ENCODE measurements around the gene UNC5A. TPM values are rescaled to one million over a fixed set of nuclear protein-coding genes. Genes with fewer than 3 reads are reported as not detected.

UNC5A gene
- total and polyA plus RNA-seq, 5 experiments from 2014 or later = not detected

GRCh38 chr5:176810687-176811501 is 535 bp downstream of the UNC5A start:
- H3K4me1 Mint-ChIP-seq = peaks cover 13 to 22% (median 17%) of the 10 kb centered on the region in 4 donors
- H3K36me3 Mint-ChIP-seq = peaks cover 0 to 2% (median 0%) of the 10 kb centered on the region in 3 donors
- H3K27ac Mint-ChIP-seq = no peak overlapping the region
- DNase-seq (no peak), ATAC-seq (peak in 1 of 2 donors; percentile 34)
- POLR2A ChIA-PET = no interaction called here
- H3K4me3 Mint-ChIP-seq = peak overlapping the region; percentile 69 to 85 (median 82)
- peaks cover 48 to 90% (median 70%) of the 10 kb centered on the region in 5 donors for H3K27me3 Mint-ChIP-seq
- no peaks in the 10 kb centered on the region for H3K9me3 Mint-ChIP-seq

DNA sequence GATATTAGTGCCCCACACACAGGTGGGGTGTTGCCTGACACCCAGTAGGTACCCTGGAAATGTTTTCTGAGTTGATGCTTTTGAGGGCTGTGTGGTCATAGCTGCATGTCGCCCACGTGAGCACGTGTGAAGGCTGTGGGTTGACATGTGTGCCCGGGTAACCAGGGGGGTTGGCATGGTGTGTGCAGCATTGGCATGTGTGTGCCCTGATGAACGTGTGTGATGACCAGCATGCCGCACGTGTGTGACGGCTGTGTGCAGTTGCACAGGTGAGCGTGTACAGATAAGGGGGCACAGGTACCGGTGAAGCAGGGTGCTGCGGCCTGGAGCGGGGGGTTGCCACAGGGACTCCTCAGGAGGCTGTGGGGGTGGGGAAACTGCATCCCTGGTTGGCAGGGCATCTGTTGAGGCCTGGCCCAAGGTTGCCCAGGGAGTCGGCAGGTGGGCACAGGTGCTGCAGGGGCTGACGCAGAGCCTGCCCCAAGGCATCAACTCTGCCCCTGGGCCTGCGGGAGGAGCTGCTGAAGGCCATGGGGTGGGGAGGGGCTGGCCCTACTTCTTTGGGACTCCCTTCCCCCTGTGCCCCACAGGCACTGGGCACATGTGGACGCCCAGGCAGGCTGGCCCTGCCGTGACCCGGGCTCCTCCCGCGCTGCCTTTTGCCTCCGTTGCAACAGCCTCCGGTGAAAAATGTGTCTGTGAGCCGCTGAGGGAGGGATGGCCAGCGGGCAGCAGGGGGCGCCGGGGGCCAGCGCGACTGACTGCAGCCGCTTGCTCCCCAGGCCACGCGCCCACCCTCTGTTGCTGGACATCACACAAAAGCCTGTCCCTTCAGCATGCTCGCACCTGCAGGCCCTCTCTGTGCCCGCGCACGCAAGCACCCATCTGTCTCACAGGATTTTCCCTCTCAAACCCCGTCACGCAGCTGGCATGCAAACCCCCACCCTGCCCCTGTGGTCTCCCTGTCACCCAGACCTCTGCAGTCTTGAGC is 2.2 kb downstream of the UNC5A start:
- peaks cover 0 to 4% (median 0%) of the 10 kb centered on the region in 3 donors for H3K36me3 Mint-ChIP-seq
- H3K4me3 Mint-ChIP-seq = peak overlapping the region in 6 of 10 donors; percentile 25 to 85 (median 66)
- H3K4me1 Mint-ChIP-seq = peaks cover 16 to 28% (median 20%) of the 10 kb centered on the region in 4 donors
- no peak for ATAC-seq
- POLR2A ChIA-PET = no interaction called here
- peak overlapping the region in 1 of 10 donors; percentile 40 for H3K27ac Mint-ChIP-seq
- H3K27me3 Mint-ChIP-seq = peaks cover 43 to 87% (median 69%) of the 10 kb centered on the region in 5 donors
- H3K9me3 Mint-ChIP-seq = no peaks in the 10 kb centered on the region
- no peak for DNase-seq

- H3K4me3 Mint-ChIP-seq = peak overlapping the region in 2 of 10 donors; percentile 6 to 56
- no peak overlapping the region for H3K27ac Mint-ChIP-seq
- DNase-seq (no peak), ATAC-seq (no peak)
- peaks cover 40 to 83% (median 67%) of the 10 kb centered on the region in 5 donors for H3K27me3 Mint-ChIP-seq
- POLR2A ChIA-PET = no interaction called here
- H3K4me1 Mint-ChIP-seq = peaks cover 22 to 36% (median 27%) of the 10 kb centered on the region in 4 donors
- H3K9me3 Mint-ChIP-seq = no peaks in the 10 kb centered on the region
- peaks cover 0 to 4% (median 0%) of the 10 kb centered on the region in 3 donors for H3K36me3 Mint-ChIP-seq
Observed at GRCh38 chr5:176813587-176814312, 3.4 kb downstream of the UNC5A start.

- Mint-ChIP-seq H3K27ac (no peak overlapping the region), H3K9me3 (no peaks in the 10 kb centered on the region), H3K36me3 (peaks cover 0 to 4% (median 0%) of the 10 kb centered on the region in 3 donors), H3K4me3 (peak overlapping the region in 1 of 10 donors; percentile 6), H3K4me1 (peaks cover 19 to 35% (median 25%) of the 10 kb centered on the region in 4 donors), H3K27me3 (peaks cover 40 to 83% (median 67%) of the 10 kb centered on the region in 5 donors)
- DNase-seq (no peak), ATAC-seq (no peak)
- POLR2A ChIA-PET = no interaction called here
Observed at GRCh38 chr5:176814313-176814685, 3.9 kb downstream of the UNC5A start.

DNA sequence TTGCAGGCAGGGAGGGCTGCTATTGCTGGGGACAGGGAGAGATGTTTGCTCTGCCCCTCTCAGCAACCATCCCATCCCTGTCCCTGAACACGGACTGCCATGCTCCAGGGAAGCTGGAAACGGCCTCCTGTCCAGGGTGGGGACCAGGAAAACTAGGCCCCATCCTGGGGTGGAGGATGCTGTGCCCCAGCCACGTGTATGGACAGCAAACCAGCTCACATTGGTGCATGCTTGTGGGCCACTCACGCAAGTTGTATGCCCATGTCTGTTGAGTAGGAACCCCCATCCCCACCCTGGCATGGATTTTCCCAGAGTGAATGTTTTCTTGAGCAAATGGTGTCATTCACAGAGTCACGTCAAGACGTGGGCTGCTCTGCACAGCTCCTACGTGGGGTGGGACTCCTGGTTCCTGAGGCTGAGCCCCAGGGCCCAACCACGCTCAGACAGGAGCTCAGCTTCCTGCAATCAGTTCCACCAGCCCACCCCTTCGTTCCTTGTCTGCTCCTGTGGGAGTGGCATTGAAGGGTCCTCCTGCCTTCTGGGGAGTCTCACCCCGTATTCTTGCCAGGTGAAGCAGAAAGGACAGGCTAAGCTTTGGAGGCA is 4.6 kb downstream of the UNC5A start:
- DNase-seq = no peak
- no peak overlapping the region for H3K27ac Mint-ChIP-seq
- POLR2A ChIA-PET = no interaction called here
- peaks cover 0 to 4% (median 0%) of the 10 kb centered on the region in 3 donors for H3K36me3 Mint-ChIP-seq
- H3K27me3 Mint-ChIP-seq = peaks cover 41 to 84% (median 70%) of the 10 kb centered on the region in 5 donors
- H3K9me3 Mint-ChIP-seq = no peaks in the 10 kb centered on the region
- no peak overlapping the region for H3K4me3 Mint-ChIP-seq
- peaks cover 17 to 31% (median 22%) of the 10 kb centered on the region in 4 donors for H3K4me1 Mint-ChIP-seq
- no peak for ATAC-seq

DNA sequence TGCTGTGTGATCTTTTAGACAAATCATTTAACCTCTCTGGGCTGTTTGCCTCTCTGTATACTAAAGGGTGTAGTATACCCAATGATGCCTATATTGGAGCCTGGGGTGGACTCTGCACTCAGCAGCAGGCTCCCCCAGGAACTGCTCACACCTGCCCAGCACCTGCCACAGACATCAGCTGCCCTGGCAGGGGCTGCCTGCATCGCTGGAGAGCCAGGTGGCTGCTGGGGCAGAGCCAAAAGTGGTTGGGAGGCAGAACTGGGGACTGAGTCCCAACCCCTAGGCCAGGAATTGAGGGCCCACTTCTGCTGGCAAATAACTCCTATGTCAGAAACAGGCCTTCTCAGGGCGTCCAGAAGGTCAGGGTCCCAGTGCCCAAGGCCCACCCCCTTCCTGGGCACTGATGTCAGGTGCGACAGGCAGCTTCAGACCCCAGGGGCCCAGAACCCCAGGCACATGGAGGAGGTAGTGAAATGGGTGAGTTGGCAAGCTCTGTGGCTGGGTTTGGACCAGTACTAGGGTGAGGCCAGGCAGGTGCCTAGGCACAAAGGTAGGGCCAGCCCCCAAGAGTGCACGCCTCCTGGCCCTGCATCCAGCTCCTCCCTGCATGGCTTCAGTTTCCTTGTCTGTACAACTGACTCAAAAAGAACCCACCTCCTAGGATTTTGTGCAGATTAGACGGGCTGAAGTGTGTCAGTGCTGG is 5.8 kb downstream of the UNC5A start:
- no peaks in the 10 kb centered on the region for H3K9me3 Mint-ChIP-seq
- POLR2A ChIA-PET = no interaction called here
- ATAC-seq (no peak), DNase-seq (no peak)
- H3K27ac Mint-ChIP-seq = peak overlapping the region in 1 of 10 donors; percentile 44
- H3K4me1 Mint-ChIP-seq = peaks cover 14 to 28% (median 19%) of the 10 kb centered on the region in 4 donors
- H3K4me3 Mint-ChIP-seq = peak overlapping the region in 8 of 10 donors; percentile 34 to 73 (median 62)
- H3K36me3 Mint-ChIP-seq = peaks cover 0 to 3% (median 0%) of the 10 kb centered on the region in 3 donors
- H3K27me3 Mint-ChIP-seq = peaks cover 48 to 92% (median 78%) of the 10 kb centered on the region in 5 donors

- Mint-ChIP-seq H3K27me3 (peaks cover 45 to 90% (median 73%) of the 10 kb centered on the region in 5 donors), H3K9me3 (no peaks in the 10 kb centered on the region), H3K36me3 (peaks cover 0 to 2% (median 0%) of the 10 kb centered on the region in 3 donors), H3K4me3 (peak overlapping the region in 8 of 10 donors; percentile 34 to 73 (median 62)), H3K4me1 (peaks cover 11 to 21% (median 16%) of the 10 kb centered on the region in 4 donors), H3K27ac (no peak overlapping the region)
- DNase-seq = no peak
- POLR2A ChIA-PET = no interaction called here
- no peak for ATAC-seq
Observed at GRCh38 chr5:176816791-176817347, 6.5 kb downstream of the UNC5A start.

DNA sequence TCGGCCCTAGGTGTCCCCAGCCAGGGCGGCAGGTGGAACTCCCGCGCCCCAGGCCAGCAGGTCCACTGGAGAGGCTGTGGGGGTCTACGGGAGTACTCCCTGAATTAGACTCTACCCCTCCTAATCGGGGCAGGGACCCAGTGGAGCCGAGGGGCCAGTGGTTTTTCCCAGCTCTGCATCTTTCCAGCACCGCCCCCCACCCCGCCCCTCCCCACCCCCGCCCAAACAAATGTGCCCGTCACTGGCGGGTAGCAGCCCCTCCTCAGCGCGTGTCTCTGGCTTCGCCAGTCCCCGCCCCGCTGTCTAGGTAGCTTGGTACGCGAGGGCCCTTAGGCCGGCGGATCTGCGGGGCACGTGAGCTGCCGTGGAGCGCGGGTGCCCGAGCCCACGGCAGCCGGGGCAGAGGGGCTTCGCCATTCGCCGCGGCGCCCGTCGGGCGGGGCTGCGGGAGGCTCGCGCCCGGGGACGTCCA is 7.0 kb downstream of the UNC5A start:
- ATAC-seq (peak in 1 of 2 donors; percentile 54), DNase-seq (no peak)
- Mint-ChIP-seq H3K4me3 (no peak overlapping the region), H3K36me3 (peaks cover 0 to 2% (median 0%) of the 10 kb centered on the region in 3 donors), H3K9me3 (no peaks in the 10 kb centered on the region), H3K27me3 (peaks cover 40 to 90% (median 72%) of the 10 kb centered on the region in 5 donors), H3K4me1 (peaks cover 7 to 17% (median 14%) of the 10 kb centered on the region in 4 donors), H3K27ac (no peak overlapping the region)
- POLR2A ChIA-PET = no interaction called here

DNA sequence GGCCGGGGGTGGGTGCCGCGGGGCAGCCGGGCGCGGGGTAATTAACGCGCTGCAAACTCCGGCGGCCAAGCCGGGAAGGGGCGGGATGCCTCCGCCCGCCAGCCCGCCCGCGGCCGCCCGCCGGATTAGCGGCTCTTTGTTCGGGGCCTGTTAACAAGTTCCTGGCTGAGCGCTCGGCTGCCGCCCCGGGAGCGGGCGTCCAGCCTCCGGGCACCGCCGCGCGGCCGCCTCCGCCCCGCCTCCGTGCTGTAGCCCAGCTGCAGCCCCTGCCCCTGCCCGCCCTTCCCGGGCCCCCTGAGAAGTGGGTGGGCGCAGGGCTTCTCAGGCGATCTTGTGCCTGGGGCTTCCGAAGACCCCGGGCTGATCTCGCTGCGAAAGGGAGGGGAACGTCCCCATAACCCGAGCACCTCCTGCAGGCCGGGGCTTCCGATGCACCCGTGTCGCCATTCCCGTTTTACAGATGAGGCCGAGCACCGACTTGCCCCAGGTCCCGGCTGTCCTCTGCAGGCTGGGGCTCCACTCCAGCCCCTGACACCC is 7.5 kb downstream of the UNC5A start:
- ATAC-seq = peak; percentile 41 to 47
- peaks cover 42 to 90% (median 75%) of the 10 kb centered on the region in 5 donors for H3K27me3 Mint-ChIP-seq
- POLR2A ChIA-PET = no interaction called here
- peaks cover 0 to 2% (median 0%) of the 10 kb centered on the region in 3 donors for H3K36me3 Mint-ChIP-seq
- peaks cover 7 to 17% (median 14%) of the 10 kb centered on the region in 4 donors for H3K4me1 Mint-ChIP-seq
- H3K27ac Mint-ChIP-seq = peak overlapping the region in 2 of 10 donors; percentile 13 to 37
- peak in 1 of 10 donors; percentile 32 for DNase-seq
- H3K9me3 Mint-ChIP-seq = no peaks in the 10 kb centered on the region
- H3K4me3 Mint-ChIP-seq = peak overlapping the region; percentile 58 to 80 (median 77)

- POLR2A ChIA-PET = no interaction called here
- DNase-seq (peak in 6 of 10 donors; percentile 5 to 45 (median 38)), ATAC-seq (peak; percentile 59 to 94)
- peaks cover 0 to 2% (median 0%) of the 10 kb centered on the region in 3 donors for H3K36me3 Mint-ChIP-seq
- H3K9me3 Mint-ChIP-seq = no peaks in the 10 kb centered on the region
- H3K27ac Mint-ChIP-seq = peak overlapping the region in 3 of 10 donors; percentile 29 to 39 (median 37)
- H3K4me3 Mint-ChIP-seq = peak overlapping the region; percentile 58 to 80 (median 77)
- peaks cover 39 to 90% (median 75%) of the 10 kb centered on the region in 5 donors for H3K27me3 Mint-ChIP-seq
- peaks cover 7 to 17% (median 14%) of the 10 kb centered on the region in 4 donors for H3K4me1 Mint-ChIP-seq
Observed at GRCh38 chr5:176818391-176819098, 8.2 kb downstream of the UNC5A start.

Data from naive thymus-derived CD8-positive, alpha-beta T cell (primary cell).